ENCODE measurements around the gene MBD3L4. TPM values are rescaled to one million over a fixed set of nuclear protein-coding genes. Genes with fewer than 3 reads are reported as not detected.
"Not testable (repeated sequence)": the region's sequence is repeated elsewhere in the genome, so short reads cannot be mapped to it uniquely, and the experiment has no call there.

The MBD3L4 gene
- total RNA-seq, 1 experiment from 2014 or later: not detected

GRCh38 chr19:7063764-7064418, 23.9 kb upstream of the MBD3L4 start:
- H3K4me1 ChIP-seq (ENCODE audit: insufficient read depth, low read length): no peaks in the 10 kb centered on the region
- intact Hi-C loops (cut with micrococcal nuclease): no loop called here
- POLR2A ChIA-PET (ENCODE audit: unreplicated experiment): no interaction called here
- no peaks in the 10 kb centered on the region for H3F3A ChIP-seq (ENCODE audit: low read length, unreplicated experiment)
- H3K4me2 ChIP-seq (ENCODE audit: low read length): no peak overlapping the region
- no peaks in the 10 kb centered on the region for H3K9me3 ChIP-seq (ENCODE audit: low read length)
- H3K27me3 ChIP-seq (ENCODE audit: low read length): no peaks in the 10 kb centered on the region
- H3K36me3 ChIP-seq (ENCODE audit: low read depth, low read length): no peaks in the 10 kb centered on the region
- no TSS peak for BruUV-seq (replicated peaks)
- no peaks in the 10 kb centered on the region for H3K9me2 ChIP-seq (replicated peaks; ENCODE audit: low read length)
- TF ChIP-seq EZH2phosphoT487 (IDR thresholded peaks at IDR 0.05; ENCODE audit: borderline replicate concordance, low read length): no peak
- TF ChIP-seq CTCF (conservative IDR thresholded peaks at IDR 0.05; ENCODE audit: low read depth, low read length): no peak
- no peak for TF ChIP-seq EZH2 (IDR thresholded peaks at IDR 0.05; ENCODE audit: low read length, unreplicated experiment)
- ATAC-seq (no peak), DNase-seq (no peak)
- H3K9ac ChIP-seq (ENCODE audit: low read length): no peak overlapping the region
- H3K79me2 ChIP-seq (ENCODE audit: low read length): no peaks in the 10 kb centered on the region
- H4K20me1 ChIP-seq (ENCODE audit: low read length): no peaks in the 10 kb centered on the region
- H3K27ac ChIP-seq (ENCODE audit: low read length): no peak overlapping the region
- CTCF ChIA-PET: no interaction called here
- no peak overlapping the region for H2AFZ ChIP-seq (ENCODE audit: low read length)
- no peak overlapping the region for H3K4me3 ChIP-seq (ENCODE audit: low read length)

- no peak overlapping the region for H2AFZ ChIP-seq (ENCODE audit: low read length)
Measured at GRCh38 chr19:7063339-7063738, 23.4 kb upstream of the MBD3L4 start.

GRCh38 chr19:7059977-7060376, 20.0 kb upstream of the MBD3L4 start:
- not testable (repeated sequence) for H3K4me1 ChIP-seq (ENCODE audit: insufficient read depth, low read length); ATAC-seq; BruUV-seq (replicated peaks)

More at GRCh38 chr19:7063339-7063738, 23.4 kb upstream of the MBD3L4 start:
- Histone ChIP-seq H3K27ac (ENCODE audit: low read length) (no peak overlapping the region), H3K27me3 (ENCODE audit: low read length) (no peaks in the 10 kb centered on the region), H3K4me3 (ENCODE audit: low read length) (no peak overlapping the region), H3K4me2 (ENCODE audit: low read length) (no peak overlapping the region), H3K9ac (ENCODE audit: low read length) (no peak overlapping the region), H4K20me1 (ENCODE audit: low read length) (no peaks in the 10 kb centered on the region), H3K9me2 (replicated peaks; ENCODE audit: low read length) (no peaks in the 10 kb centered on the region), H3F3A (ENCODE audit: low read length, unreplicated experiment) (no peaks in the 10 kb centered on the region), H3K9me3 (ENCODE audit: low read length) (no peaks in the 10 kb centered on the region), H3K79me2 (ENCODE audit: low read length) (no peaks in the 10 kb centered on the region), H3K36me3 (ENCODE audit: low read depth, low read length) (no peaks in the 10 kb centered on the region), H3K4me1 (ENCODE audit: insufficient read depth, low read length) (no peaks in the 10 kb centered on the region)
- CTCF ChIA-PET: no interaction called here
- no peak for DNase-seq
- BruUV-seq (replicated peaks): no TSS peak
- no peak for TF ChIP-seq EZH2phosphoT487 (IDR thresholded peaks at IDR 0.05; ENCODE audit: borderline replicate concordance, low read length)
- no peak for TF ChIP-seq CTCF (conservative IDR thresholded peaks at IDR 0.05; ENCODE audit: low read depth, low read length)
- TF ChIP-seq EZH2 (IDR thresholded peaks at IDR 0.05; ENCODE audit: low read length, unreplicated experiment): no peak
- ATAC-seq: no peak
- POLR2A ChIA-PET (ENCODE audit: unreplicated experiment): no interaction called here
- intact Hi-C loops (cut with micrococcal nuclease): no loop called here

GRCh38 chr19:7058576-7058975, 18.6 kb upstream of the MBD3L4 start, which contains the start of gene MBD3L3:
MBD3L3 (minus strand) TSS chr19:7058676; CDS start chr19:7058605, 71 bp downstream.
- DNase-seq; H3K36me3 ChIP-seq (ENCODE audit: low read depth, low read length); CTCF ChIA-PET; H3K27ac ChIP-seq (ENCODE audit: low read length); BruUV-seq (replicated peaks); intact Hi-C loops (cut with micrococcal nuclease); H3F3A ChIP-seq (ENCODE audit: low read length, unreplicated experiment); ATAC-seq; H3K4me1 ChIP-seq (ENCODE audit: insufficient read depth, low read length); H3K9me3 ChIP-seq (ENCODE audit: low read length); H3K4me3 ChIP-seq (ENCODE audit: low read length); H3K9ac ChIP-seq (ENCODE audit: low read length); H2AFZ ChIP-seq (ENCODE audit: low read length); H3K27me3 ChIP-seq (ENCODE audit: low read length); H3K79me2 ChIP-seq (ENCODE audit: low read length); POLR2A ChIA-PET (ENCODE audit: unreplicated experiment); H4K20me1 ChIP-seq (ENCODE audit: low read length); H3K9me2 ChIP-seq (replicated peaks; ENCODE audit: low read length); H3K4me2 ChIP-seq (ENCODE audit: low read length): not testable (repeated sequence)

More at GRCh38 chr19:7059977-7060376, 20.0 kb upstream of the MBD3L4 start:
- POLR2A ChIA-PET (ENCODE audit: unreplicated experiment); H3K9me3 ChIP-seq (ENCODE audit: low read length); H3K4me2 ChIP-seq (ENCODE audit: low read length); H3K9ac ChIP-seq (ENCODE audit: low read length); H3K36me3 ChIP-seq (ENCODE audit: low read depth, low read length); H4K20me1 ChIP-seq (ENCODE audit: low read length); H3K79me2 ChIP-seq (ENCODE audit: low read length); CTCF ChIA-PET; H3K4me3 ChIP-seq (ENCODE audit: low read length); H3F3A ChIP-seq (ENCODE audit: low read length, unreplicated experiment); H2AFZ ChIP-seq (ENCODE audit: low read length); H3K9me2 ChIP-seq (replicated peaks; ENCODE audit: low read length); H3K27me3 ChIP-seq (ENCODE audit: low read length); H3K27ac ChIP-seq (ENCODE audit: low read length); DNase-seq; intact Hi-C loops (cut with micrococcal nuclease): not testable (repeated sequence)

GRCh38 chr19:7056371-7056770, 16.4 kb upstream of the MBD3L4 start:
- H3K4me1 ChIP-seq (ENCODE audit: insufficient read depth, low read length); H4K20me1 ChIP-seq (ENCODE audit: low read length); H3K36me3 ChIP-seq (ENCODE audit: low read depth, low read length); intact Hi-C loops (cut with micrococcal nuclease); H3F3A ChIP-seq (ENCODE audit: low read length, unreplicated experiment); ATAC-seq; BruUV-seq (replicated peaks); DNase-seq; H3K4me3 ChIP-seq (ENCODE audit: low read length); H3K27ac ChIP-seq (ENCODE audit: low read length); POLR2A ChIA-PET (ENCODE audit: unreplicated experiment); H3K9me3 ChIP-seq (ENCODE audit: low read length); H3K9me2 ChIP-seq (replicated peaks; ENCODE audit: low read length); H3K27me3 ChIP-seq (ENCODE audit: low read length); H2AFZ ChIP-seq (ENCODE audit: low read length); CTCF ChIA-PET; H3K79me2 ChIP-seq (ENCODE audit: low read length); H3K9ac ChIP-seq (ENCODE audit: low read length); H3K4me2 ChIP-seq (ENCODE audit: low read length): not testable (repeated sequence)

All from PC-3 (cell line).